GM23338 (cell line): ENCODE data around the gene VSIG10. TPM values are rescaled to one million over a fixed set of nuclear protein-coding genes. Genes with fewer than 3 reads are reported as not detected.

Experiments
- ATAC-seq: fragments of 200-7000 bp; cut with Tn5 transposase; 3 replicates; pipeline ENCODE4 v1.9.1; 2020
- DNase-seq: peaks from one replicate; pipeline ENCODE4 v3.0.0-alpha.2; 2015; ENCODE audit warnings: low spot score
- H2AFZ ChIP-seq: fragments of 200-600 bp; sonication (generic); 2 replicates; pipeline ENCODE4 v1.8.0; 2016; ENCODE audit warnings: antibody characterized with exemption, mild to moderate bottlenecking, moderate library complexity
- H3F3A ChIP-seq: fragments of 200-600 bp; sonication (generic); replicated peaks from 2 replicates; pipeline ENCODE4 v1.8.0; 2017; ENCODE audit warnings: antibody characterized with exemption, mixed run types, low read depth
- H3K27ac ChIP-seq: fragments of 200-600 bp; sonication (generic); 2 replicates; pipeline ENCODE4 v1.6.1; 2016; ENCODE audit warnings: low read depth
- H3K27me3 ChIP-seq: fragments of 200-600 bp; sonication (generic); 2 replicates; pipeline ENCODE4 v1.8.0; 2016; ENCODE audit warnings: mild to moderate bottlenecking, mixed run types, moderate library complexity; ENCODE audit not compliant: insufficient read depth
- H3K36me3 ChIP-seq: fragments of 200-600 bp; sonication (generic); 2 replicates; pipeline ENCODE4 v1.8.0; 2016; ENCODE audit warnings: mild to moderate bottlenecking; ENCODE audit not compliant: insufficient read depth
- H3K4me1 ChIP-seq: fragments of 200-600 bp; sonication (generic); 2 replicates; pipeline ENCODE4 v1.8.0; 2016; ENCODE audit warnings: mild to moderate bottlenecking, moderate library complexity; ENCODE audit not compliant: insufficient read depth
- H3K4me2 ChIP-seq: fragments of 200-600 bp; sonication (generic); 2 replicates; pipeline ENCODE4 v1.7.1; 2017; ENCODE audit warnings: mixed run types
- H3K4me3 ChIP-seq: fragments of 200-600 bp; sonication (generic); 2 replicates; pipeline ENCODE4 v1.6.1; 2016; ENCODE audit warnings: mixed run types
- H3K79me2 ChIP-seq: fragments of 200-600 bp; sonication (generic); replicated peaks from 2 replicates; pipeline ENCODE4 v1.8.0; 2017; ENCODE audit warnings: mild to moderate bottlenecking; ENCODE audit not compliant: insufficient read depth
- H3K9me2 ChIP-seq: fragments of 200-600 bp; sonication (generic); 2 replicates; pipeline ENCODE4 v1.8.0; 2017; ENCODE audit not compliant: insufficient read depth
- H4K20me1 ChIP-seq: fragments of 200-600 bp; sonication (generic); replicated peaks from 2 replicates; pipeline ENCODE4 v1.8.0; 2017; ENCODE audit warnings: mild to moderate bottlenecking; ENCODE audit not compliant: insufficient read depth
- H3K27ac Mint-ChIP-seq: 2 replicates; pipeline ENCODE4 v1.8.0; 2020; ENCODE audit warnings: inconsistent platforms, mild to moderate bottlenecking, moderate library complexity, mixed read lengths
- H3K27me3 Mint-ChIP-seq: 3 replicates; pipeline ENCODE4 v1.8.0; 2022; ENCODE audit warnings: low read depth, mild to moderate bottlenecking, moderate library complexity, mixed read lengths, inconsistent platforms; ENCODE audit not compliant: insufficient read depth, poor library complexity
- H3K36me3 Mint-ChIP-seq: 3 replicates; pipeline ENCODE4 v1.8.0; 2021; ENCODE audit warnings: low read depth, mild to moderate bottlenecking, inconsistent platforms, moderate library complexity, mixed read lengths
- H3K4me1 Mint-ChIP-seq: 3 replicates; pipeline ENCODE4 v1.8.0; 2020; ENCODE audit warnings: mild to moderate bottlenecking, inconsistent platforms, mixed read lengths
- H3K4me3 Mint-ChIP-seq: 3 replicates; pipeline ENCODE4 v1.8.0; 2021; ENCODE audit warnings: moderate library complexity, mild to moderate bottlenecking, inconsistent platforms, mixed read lengths
- H3K9me3 Mint-ChIP-seq: 3 replicates; pipeline ENCODE4 v1.8.0; 2020; ENCODE audit warnings: moderate library complexity, mild to moderate bottlenecking, inconsistent platforms, mixed read lengths
- CREB1 ChIP-seq: fragments of 250-450 bp; sonication (Bioruptor Pico); IDR thresholded peaks from 2 replicates; pipeline ENCODE4 v1.5.0; 2020; ENCODE audit warnings: low read depth, mild to moderate bottlenecking, moderate library complexity
- EZH2phosphoT487 ChIP-seq: fragments of 200-600 bp; sonication (generic); IDR thresholded peaks from one replicate; pipeline ENCODE4 v1.8.1; 2018; ENCODE audit warnings: antibody characterized with exemption; ENCODE audit not compliant: unreplicated experiment
- JUNB ChIP-seq: IDR thresholded peaks from one replicate; pipeline ENCODE4 v1.6.1; 2016; ENCODE audit warnings: antibody characterized with exemption; ENCODE audit not compliant: unreplicated experiment
- POLR2AphosphoS5 ChIP-seq: IDR thresholded peaks from 2 replicates; pipeline ENCODE4 v1.6.1; 2016; ENCODE audit warnings: antibody characterized with exemption, low read depth
- ZNF114 ChIP-seq: fragments of 250-450 bp; sonication (Bioruptor Pico); IDR thresholded peaks from 2 replicates; pipeline ENCODE4 v1.5.0; 2020; ENCODE audit warnings: mild to moderate bottlenecking, moderate library complexity
- ZNF331 ChIP-seq: fragments of 250-450 bp; sonication (Bioruptor Pico); IDR thresholded peaks from 2 replicates; pipeline ENCODE4 v1.5.0; 2020; ENCODE audit warnings: low read depth, mild to moderate bottlenecking, moderate library complexity
- polyA plus RNA-seq: library from polyadenylated mRNA; unstranded; fragments of >200 nt; fragmentation: Nextera tagmentation; extraction: Ambion mirVana; gene quantifications from 2 replicates; pipeline ENCODE4 v1.2.1, GENCODE V29; 2016
- total RNA-seq: library from RNA; depleted of rRNA; stranded (reverse); fragments of >200 nt; shearing (Covaris generic); gene quantifications from 2 replicates; pipeline ENCODE4 v1.2.3, GENCODE V29; 2014
- TF ChIP-seq, protein P1 (sequence below): IDR thresholded peaks from one replicate; pipeline ENCODE4 v1.6.1; 2018; ENCODE audit warnings: antibody characterized with exemption; ENCODE audit not compliant: unreplicated experiment
- TF ChIP-seq, protein P2 (sequence below), 2 experiments: fragments of 200-600 bp in 1 of 2; sonication (generic) in 1 of 2; conservative IDR thresholded peaks; 2 replicates each; pipeline versions ENCODE4 v1.5.1 to v1.6.1; 2016 to 2017; ENCODE audit warnings: antibody characterized with exemption in 2 of 2, low read depth in 2 of 2, mild to moderate bottlenecking in 2 of 2, moderate library complexity in 1 of 2
- TF ChIP-seq, protein P3 (sequence below): IDR thresholded peaks from 2 replicates; pipeline ENCODE4 v1.6.1; 2016; ENCODE audit warnings: antibody characterized with exemption

VSIG10 gene
- total and polyA plus RNA-seq, 2 experiments from 2014 or later, result 52.1 to 98.5 TPM

DNA sequence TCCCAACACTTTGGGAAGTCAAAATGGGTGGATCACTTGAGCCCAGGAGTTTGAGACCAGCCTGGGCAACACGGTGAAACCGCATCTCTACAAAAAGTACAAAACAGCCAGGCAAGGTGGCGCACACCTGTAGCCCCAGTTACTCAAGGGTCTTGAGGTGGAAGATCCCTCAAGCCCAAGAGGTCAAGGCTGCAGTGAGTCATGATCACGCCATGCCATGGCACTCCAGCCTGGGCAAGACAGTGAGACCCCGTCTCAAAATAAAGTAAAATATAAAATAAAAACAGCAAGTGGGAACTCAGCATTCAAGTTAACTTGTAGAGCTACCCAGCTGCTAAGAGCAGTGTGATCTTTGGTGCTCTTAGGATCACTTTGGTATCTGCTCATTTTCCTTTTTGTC is 74.6 kb downstream of the VSIG10 start (continued):
- TF ChIP-seq ZNF114, result no peak

DNA sequence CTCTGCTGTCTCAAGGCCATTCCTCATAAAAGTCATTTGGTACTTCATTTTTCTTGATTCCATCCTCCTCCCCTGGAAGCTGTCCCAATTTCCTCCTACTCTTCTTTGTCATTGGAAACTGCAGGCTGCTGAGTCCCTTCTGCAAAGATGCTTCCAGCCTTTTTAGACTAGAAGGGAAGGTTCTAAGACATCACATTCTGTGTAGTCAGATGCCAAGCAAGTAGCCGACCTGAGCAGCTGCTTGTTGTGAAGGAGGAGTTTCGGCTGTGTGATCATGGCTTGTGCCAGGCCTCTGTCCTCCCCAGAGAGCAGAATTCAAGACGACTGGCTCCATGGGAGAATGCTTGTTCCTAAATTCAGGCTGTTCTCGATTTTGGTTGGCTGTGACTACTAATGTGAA is 78.6 kb downstream of the VSIG10 start:
- TF ChIP-seq POLR2AphosphoS5, result no peak
- TF ChIP-seq, protein P1, sequence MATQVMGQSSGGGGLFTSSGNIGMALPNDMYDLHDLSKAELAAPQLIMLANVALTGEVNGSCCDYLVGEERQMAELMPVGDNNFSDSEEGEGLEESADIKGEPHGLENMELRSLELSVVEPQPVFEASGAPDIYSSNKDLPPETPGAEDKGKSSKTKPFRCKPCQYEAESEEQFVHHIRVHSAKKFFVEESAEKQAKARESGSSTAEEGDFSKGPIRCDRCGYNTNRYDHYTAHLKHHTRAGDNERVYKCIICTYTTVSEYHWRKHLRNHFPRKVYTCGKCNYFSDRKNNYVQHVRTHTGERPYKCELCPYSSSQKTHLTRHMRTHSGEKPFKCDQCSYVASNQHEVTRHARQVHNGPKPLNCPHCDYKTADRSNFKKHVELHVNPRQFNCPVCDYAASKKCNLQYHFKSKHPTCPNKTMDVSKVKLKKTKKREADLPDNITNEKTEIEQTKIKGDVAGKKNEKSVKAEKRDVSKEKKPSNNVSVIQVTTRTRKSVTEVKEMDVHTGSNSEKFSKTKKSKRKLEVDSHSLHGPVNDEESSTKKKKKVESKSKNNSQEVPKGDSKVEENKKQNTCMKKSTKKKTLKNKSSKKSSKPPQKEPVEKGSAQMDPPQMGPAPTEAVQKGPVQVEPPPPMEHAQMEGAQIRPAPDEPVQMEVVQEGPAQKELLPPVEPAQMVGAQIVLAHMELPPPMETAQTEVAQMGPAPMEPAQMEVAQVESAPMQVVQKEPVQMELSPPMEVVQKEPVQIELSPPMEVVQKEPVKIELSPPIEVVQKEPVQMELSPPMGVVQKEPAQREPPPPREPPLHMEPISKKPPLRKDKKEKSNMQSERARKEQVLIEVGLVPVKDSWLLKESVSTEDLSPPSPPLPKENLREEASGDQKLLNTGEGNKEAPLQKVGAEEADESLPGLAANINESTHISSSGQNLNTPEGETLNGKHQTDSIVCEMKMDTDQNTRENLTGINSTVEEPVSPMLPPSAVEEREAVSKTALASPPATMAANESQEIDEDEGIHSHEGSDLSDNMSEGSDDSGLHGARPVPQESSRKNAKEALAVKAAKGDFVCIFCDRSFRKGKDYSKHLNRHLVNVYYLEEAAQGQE, result no peak
- TF ChIP-seq ZNF331 (CRISPR knock-in tag), result no peak
- TF ChIP-seq CREB1 (CRISPR knock-in tag), result no peak
- no peak for TF ChIP-seq ZNF114
- TF ChIP-seq EZH2phosphoT487, result no peak
- TF ChIP-seq, protein P2, sequence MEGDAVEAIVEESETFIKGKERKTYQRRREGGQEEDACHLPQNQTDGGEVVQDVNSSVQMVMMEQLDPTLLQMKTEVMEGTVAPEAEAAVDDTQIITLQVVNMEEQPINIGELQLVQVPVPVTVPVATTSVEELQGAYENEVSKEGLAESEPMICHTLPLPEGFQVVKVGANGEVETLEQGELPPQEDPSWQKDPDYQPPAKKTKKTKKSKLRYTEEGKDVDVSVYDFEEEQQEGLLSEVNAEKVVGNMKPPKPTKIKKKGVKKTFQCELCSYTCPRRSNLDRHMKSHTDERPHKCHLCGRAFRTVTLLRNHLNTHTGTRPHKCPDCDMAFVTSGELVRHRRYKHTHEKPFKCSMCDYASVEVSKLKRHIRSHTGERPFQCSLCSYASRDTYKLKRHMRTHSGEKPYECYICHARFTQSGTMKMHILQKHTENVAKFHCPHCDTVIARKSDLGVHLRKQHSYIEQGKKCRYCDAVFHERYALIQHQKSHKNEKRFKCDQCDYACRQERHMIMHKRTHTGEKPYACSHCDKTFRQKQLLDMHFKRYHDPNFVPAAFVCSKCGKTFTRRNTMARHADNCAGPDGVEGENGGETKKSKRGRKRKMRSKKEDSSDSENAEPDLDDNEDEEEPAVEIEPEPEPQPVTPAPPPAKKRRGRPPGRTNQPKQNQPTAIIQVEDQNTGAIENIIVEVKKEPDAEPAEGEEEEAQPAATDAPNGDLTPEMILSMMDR (conservative IDR thresholded peaks at IDR 0.05; ENCODE audit: low read depth in 2 of 2), result no peak
- TF ChIP-seq, protein P3, sequence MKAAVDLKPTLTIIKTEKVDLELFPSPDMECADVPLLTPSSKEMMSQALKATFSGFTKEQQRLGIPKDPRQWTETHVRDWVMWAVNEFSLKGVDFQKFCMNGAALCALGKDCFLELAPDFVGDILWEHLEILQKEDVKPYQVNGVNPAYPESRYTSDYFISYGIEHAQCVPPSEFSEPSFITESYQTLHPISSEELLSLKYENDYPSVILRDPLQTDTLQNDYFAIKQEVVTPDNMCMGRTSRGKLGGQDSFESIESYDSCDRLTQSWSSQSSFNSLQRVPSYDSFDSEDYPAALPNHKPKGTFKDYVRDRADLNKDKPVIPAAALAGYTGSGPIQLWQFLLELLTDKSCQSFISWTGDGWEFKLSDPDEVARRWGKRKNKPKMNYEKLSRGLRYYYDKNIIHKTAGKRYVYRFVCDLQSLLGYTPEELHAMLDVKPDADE, result no peak
- TF ChIP-seq JUNB, result no peak
- Histone ChIP-seq H3K27ac (no peak overlapping the region), H3K4me1 (no peaks in the 10 kb centered on the region), H4K20me1 (no peaks in the 10 kb centered on the region; the same call in 1 of the 2 replicates), H3K4me2 (no peak overlapping the region), H3K9me2 (no peaks in the 10 kb centered on the region), H3K79me2 (no peaks in the 10 kb centered on the region), H3F3A (peaks cover 5% of the 10 kb centered on the region; the same call in 1 of the 2 replicates), H3K4me3 (no peak overlapping the region), H3K36me3 (peaks cover 35% of the 10 kb centered on the region), H2AFZ (no peak overlapping the region), H3K27me3 (no peaks in the 10 kb centered on the region)
- H3K27me3 Mint-ChIP-seq, result peaks cover 13% of the 10 kb centered on the region
- DNase-seq (no peak), ATAC-seq (no peak)
- peaks cover 90% of the 10 kb centered on the region for H3K36me3 Mint-ChIP-seq
- no peak overlapping the region for H3K4me3 Mint-ChIP-seq
- no peaks in the 10 kb centered on the region for H3K9me3 Mint-ChIP-seq
- H3K4me1 Mint-ChIP-seq, result peaks cover 7% of the 10 kb centered on the region; the same call in 2 of the 3 replicates
- no peak overlapping the region for H3K27ac Mint-ChIP-seq
